IPS-15b (cell line): ENCODE data around the gene IGSF10.
A peak's percentile ranks its signal among the peaks of the same experiment; 100 is the strongest.

Source experiments
- H3K27me3 ChIP-seq: one replicate; pipeline ENCODE4 v1.6.1; 2013; ENCODE audit warnings: low read length; ENCODE audit not compliant: control insufficient read depth, insufficient read depth
- H3K36me3 ChIP-seq: one replicate; pipeline ENCODE4 v1.6.1; 2013; ENCODE audit warnings: low read length; ENCODE audit not compliant: control insufficient read depth, insufficient read depth
- H3K4me1 ChIP-seq: one replicate; pipeline ENCODE4 v1.6.1; 2013; ENCODE audit warnings: mild to moderate bottlenecking, low read length; ENCODE audit not compliant: control insufficient read depth, insufficient read depth
- H3K4me3 ChIP-seq: one replicate; pipeline ENCODE4 v1.5.1; 2013; ENCODE audit warnings: low read depth, low read length
- H3K9ac ChIP-seq: one replicate; pipeline ENCODE4 v1.6.1; 2013; ENCODE audit warnings: low read depth, mild to moderate bottlenecking, low read length
- H3K9me3 ChIP-seq: one replicate; pipeline ENCODE4 v1.6.1; 2013; ENCODE audit warnings: mild to moderate bottlenecking, low read length; ENCODE audit not compliant: control insufficient read depth, insufficient read depth

The IGSF10 gene

DNA sequence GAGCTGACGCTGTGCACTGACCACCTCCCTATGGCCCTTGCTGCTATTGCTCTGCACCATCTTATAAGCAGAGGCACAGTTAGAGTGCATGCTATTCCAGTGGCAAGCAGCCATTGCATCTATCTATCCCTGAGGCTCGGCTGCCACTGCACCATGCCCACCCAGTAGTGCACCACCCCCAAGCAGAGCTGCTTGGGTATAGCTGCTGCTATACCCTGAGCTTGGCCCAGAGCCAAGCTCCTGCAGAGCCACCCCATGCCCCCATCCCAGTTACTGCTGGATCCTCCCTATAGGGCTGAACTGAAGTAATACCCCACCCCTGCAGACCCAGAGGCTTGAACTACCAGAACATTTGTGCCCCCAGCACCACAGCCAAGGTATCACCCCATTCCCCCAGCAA is 19.6 kb upstream of the IGSF10 start:
- Histone ChIP-seq H3K27me3 (no peaks in the 10 kb centered on the region), H3K4me1 (peaks cover 6% of the 10 kb centered on the region), H3K36me3 (no peaks in the 10 kb centered on the region), H3K4me3 (no peak overlapping the region), H3K9ac (no peak overlapping the region), H3K9me3 (no peaks in the 10 kb centered on the region)

DNA sequence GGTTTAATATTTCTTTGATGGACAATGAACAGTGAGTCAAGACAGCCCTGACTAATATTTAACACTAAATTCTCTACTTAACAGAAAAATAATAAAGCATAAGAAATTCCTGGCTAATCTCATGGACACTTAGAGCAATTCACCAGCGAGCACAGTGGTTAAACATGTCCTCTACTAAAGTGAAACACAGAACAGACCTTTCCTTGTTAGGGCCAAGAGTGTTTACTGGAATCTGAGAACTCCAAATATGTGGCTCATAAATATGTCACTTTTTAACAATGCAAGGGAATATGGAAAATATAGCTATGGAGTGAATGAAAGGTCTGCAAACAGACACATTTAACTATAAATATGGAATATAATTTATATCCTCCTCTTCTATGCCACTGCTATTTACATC is 18.6 kb upstream of the IGSF10 start:
- Histone ChIP-seq H3K27me3 (no peaks in the 10 kb centered on the region), H3K4me1 (peaks cover 6% of the 10 kb centered on the region), H3K9ac (no peak overlapping the region), H3K9me3 (no peaks in the 10 kb centered on the region), H3K4me3 (no peak overlapping the region), H3K36me3 (no peaks in the 10 kb centered on the region)

DNA sequence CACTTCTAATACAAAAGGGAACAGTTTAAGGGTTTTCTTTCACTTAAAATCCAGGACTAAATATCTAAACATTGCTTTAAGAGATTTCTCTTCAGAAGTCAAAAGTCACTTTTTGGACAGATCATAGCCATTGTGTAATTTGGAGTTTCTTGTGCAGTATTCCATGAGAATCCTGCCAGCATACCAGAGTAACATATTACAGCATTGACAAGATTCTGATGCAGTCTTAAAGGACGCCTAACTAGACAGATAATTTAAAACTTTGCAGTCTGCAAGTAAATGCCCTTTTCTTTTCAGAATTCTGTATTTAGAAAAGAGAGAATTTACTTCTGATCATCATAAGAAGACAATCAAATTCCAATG is 17.5 kb upstream of the IGSF10 start:
- H3K4me1 ChIP-seq: peaks cover 6% of the 10 kb centered on the region
- no peaks in the 10 kb centered on the region for H3K9me3 ChIP-seq
- H3K9ac ChIP-seq: no peak overlapping the region
- H3K27me3 ChIP-seq: no peaks in the 10 kb centered on the region
- no peaks in the 10 kb centered on the region for H3K36me3 ChIP-seq
- no peak overlapping the region for H3K4me3 ChIP-seq

GRCh38 chr3:151477591-151478334 is 16.9 kb upstream of the IGSF10 start:
- Histone ChIP-seq H3K27me3 (no peaks in the 10 kb centered on the region), H3K4me3 (no peak overlapping the region), H3K4me1 (peaks cover 6% of the 10 kb centered on the region), H3K9ac (no peak overlapping the region), H3K9me3 (no peaks in the 10 kb centered on the region), H3K36me3 (no peaks in the 10 kb centered on the region)

DNA sequence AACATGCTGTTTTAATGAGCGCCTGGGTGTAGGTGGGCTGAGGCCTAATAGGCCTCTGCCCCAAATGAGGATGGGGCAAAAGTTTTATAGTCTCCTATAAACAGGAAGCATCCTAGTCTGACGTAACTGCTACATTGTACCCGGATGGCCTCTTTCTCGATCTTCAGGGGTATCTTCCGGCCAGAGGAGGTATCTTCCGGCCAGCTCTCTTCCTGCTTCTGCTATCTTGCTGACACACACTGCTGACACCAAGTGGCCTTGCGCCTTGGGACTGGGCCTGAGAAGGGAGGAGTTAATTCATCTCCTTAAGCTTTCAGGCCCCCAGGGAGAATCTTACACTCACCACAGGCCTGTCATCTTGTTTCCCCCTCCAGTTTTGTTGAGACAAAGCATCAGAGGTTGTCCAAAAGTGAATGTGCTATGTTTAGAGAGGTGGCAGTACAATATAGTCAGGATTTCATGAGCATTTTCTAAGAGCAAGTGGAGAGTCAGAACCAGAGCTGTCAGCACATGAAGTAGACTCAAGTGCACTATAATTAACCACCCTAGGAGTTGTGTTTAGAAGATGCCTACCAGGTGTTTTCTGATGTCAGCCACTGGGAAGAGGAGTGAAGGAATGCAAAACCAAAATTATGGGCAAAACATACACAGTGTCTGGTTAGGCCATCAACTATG is 15.6 kb upstream of the IGSF10 start:
- Histone ChIP-seq H3K36me3 (no peaks in the 10 kb centered on the region), H3K9me3 (no peaks in the 10 kb centered on the region), H3K4me1 (peaks cover 6% of the 10 kb centered on the region), H3K27me3 (no peaks in the 10 kb centered on the region), H3K4me3 (no peak overlapping the region), H3K9ac (no peak overlapping the region)

DNA sequence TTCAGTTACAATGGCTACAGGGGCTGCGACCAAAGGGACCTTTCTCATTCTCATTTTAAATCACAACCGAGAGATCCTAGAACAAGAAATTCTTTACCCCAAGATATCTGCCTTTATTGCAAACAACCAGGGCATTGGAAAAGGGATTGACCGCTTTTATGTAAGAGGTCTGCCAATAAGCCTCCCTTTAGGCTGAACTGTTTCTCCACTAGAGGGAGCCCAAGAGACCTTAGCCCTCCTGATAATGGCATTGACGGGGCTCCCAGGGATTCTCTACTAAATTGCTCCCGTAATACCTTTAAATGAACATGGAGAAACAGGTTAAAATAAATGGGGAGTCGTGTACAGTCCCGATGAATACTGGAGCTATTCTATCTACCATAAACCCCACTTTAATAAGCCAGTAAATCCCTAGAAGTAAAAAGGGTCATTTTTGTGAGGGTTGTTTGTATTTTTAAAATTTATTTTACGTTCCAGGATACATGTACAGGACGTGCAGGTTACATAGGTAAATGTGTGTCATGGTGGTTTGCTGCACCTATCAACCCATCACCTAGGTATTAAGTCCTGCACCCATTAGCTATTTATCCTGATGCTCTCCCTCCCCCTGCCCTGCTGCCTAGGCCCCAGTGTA is 7.5 kb upstream of the IGSF10 start:
- Histone ChIP-seq H3K27me3 (no peaks in the 10 kb centered on the region), H3K4me1 (no peaks in the 10 kb centered on the region)

DNA sequence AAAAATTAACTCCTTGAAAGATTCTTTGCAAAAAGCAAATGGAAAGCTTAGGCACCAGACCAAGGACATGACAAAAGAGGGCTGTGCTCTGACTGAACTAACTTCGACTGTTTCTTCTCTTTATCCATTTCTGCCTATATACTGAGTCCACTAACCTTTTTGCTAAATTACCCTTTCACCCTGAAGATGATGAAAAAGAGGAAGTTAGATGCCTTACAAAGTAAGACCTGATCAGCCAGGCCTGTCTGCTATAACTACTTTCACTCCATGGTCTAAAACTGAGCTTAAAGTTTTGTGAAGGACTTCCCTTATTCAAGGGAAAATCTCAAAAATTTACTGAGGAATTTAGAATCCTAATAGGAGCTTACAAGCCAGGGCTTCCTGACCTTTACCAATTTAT is 6.2 kb upstream of the IGSF10 start:
- no peaks in the 10 kb centered on the region for H3K4me1 ChIP-seq
- no peaks in the 10 kb centered on the region for H3K36me3 ChIP-seq
- no peak overlapping the region for H3K4me3 ChIP-seq
- no peaks in the 10 kb centered on the region for H3K27me3 ChIP-seq
- no peak overlapping the region for H3K9ac ChIP-seq
- H3K9me3 ChIP-seq: no peaks in the 10 kb centered on the region

More for the DNA sequence above, 7.5 kb upstream of the IGSF10 start:
- H3K9me3 ChIP-seq: no peaks in the 10 kb centered on the region
- H3K36me3 ChIP-seq: no peaks in the 10 kb centered on the region
- no peak overlapping the region for H3K4me3 ChIP-seq
- no peak overlapping the region for H3K9ac ChIP-seq

DNA sequence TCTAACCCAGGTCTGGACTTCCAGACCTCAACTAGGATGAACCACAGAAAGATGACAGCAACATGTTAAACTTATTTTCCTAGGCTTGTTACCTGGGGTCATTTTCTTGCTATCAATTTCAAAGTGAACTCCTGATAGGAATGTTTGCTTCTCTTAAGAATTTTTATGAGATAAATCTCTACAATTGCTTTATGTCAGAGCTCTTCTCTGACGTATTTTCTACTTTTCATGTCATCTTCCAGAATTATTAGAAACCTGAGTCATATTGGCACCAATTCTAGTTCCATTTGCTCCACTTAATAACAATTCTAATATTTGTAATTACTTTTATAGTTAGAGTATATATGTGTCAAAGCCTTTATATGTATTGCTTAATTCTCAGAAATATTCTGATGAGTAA is 2.1 kb upstream of the IGSF10 start:
- H3K4me1 ChIP-seq: no peaks in the 10 kb centered on the region
- no peaks in the 10 kb centered on the region for H3K9me3 ChIP-seq
- peaks cover 7% of the 10 kb centered on the region for H3K27me3 ChIP-seq
- no peak overlapping the region for H3K9ac ChIP-seq
- no peak overlapping the region for H3K4me3 ChIP-seq
- no peaks in the 10 kb centered on the region for H3K36me3 ChIP-seq

- H3K36me3 ChIP-seq: no peaks in the 10 kb centered on the region
- peaks cover 7% of the 10 kb centered on the region for H3K27me3 ChIP-seq
Observed at GRCh38 chr3:151462278-151462780, 1.5 kb upstream of the IGSF10 start.

GRCh38 chr3:151460228-151460627 is 633 bp downstream of the IGSF10 start:
- no peak overlapping the region for H3K9ac ChIP-seq

More at GRCh38 chr3:151462278-151462780, 1.5 kb upstream of the IGSF10 start:
- Histone ChIP-seq H3K9me3 (no peaks in the 10 kb centered on the region), H3K4me3 (no peak overlapping the region), H3K4me1 (no peaks in the 10 kb centered on the region), H3K9ac (no peak overlapping the region)

DNA sequence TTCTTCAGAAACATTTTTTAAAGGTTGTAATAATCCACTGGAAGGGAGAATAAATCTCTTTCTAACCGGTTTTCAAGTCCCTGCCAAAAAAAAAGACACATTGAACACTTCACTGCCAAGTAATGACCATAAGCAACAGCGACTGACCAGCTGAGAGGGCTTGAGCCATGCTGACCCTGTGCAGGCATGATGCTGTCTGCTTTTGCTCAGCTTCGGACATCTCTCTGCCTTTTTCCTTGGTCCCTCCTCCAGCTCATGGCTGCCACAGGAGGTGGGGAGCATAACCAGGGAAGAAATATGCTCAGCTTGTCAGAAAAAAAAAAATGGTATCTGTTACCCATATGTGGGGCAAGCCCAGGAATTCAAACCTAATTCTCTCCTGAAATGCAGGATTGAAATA is 1.5 kb downstream of the IGSF10 start:
- Histone ChIP-seq H3K9me3 (no peaks in the 10 kb centered on the region), H3K4me3 (no peak overlapping the region), H3K9ac (no peak overlapping the region), H3K27me3 (peaks cover 7% of the 10 kb centered on the region), H3K36me3 (no peaks in the 10 kb centered on the region), H3K4me1 (no peaks in the 10 kb centered on the region)

More at GRCh38 chr3:151460228-151460627, 633 bp downstream of the IGSF10 start:
- no peaks in the 10 kb centered on the region for H3K9me3 ChIP-seq
- H3K4me1 ChIP-seq: no peaks in the 10 kb centered on the region
- peaks cover 7% of the 10 kb centered on the region for H3K27me3 ChIP-seq
- peak overlapping the region; percentile 50 for H3K4me3 ChIP-seq
- no peaks in the 10 kb centered on the region for H3K36me3 ChIP-seq

DNA sequence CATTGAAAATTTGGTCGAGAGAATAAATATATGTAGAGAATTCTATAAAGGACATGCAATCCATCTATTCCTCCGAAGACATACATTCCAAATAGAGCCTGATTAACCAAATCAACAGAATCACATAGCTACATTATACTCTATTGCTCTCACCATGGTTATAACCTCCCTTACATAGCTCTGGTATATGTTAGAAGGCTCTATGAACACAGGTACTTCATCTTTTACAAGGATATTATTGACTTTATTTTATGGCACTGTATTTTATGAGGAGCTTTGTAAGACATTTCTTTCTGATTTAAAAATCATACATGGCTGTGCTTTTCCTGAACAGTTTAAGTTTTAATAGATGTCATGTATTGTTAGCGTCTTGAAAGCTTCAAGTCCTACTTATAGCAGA is 4.8 kb downstream of the IGSF10 start:
- Histone ChIP-seq H3K9me3 (no peaks in the 10 kb centered on the region), H3K27me3 (peaks cover 7% of the 10 kb centered on the region), H3K36me3 (no peaks in the 10 kb centered on the region), H3K4me3 (no peak overlapping the region), H3K4me1 (no peaks in the 10 kb centered on the region), H3K9ac (no peak overlapping the region)
